Astrocyte (in vitro differentiated cells and primary cell): ENCODE measurements around the gene DDX55. TPM values are rescaled to one million over a fixed set of nuclear protein-coding genes. Genes with fewer than 3 reads are reported as not detected.

Experiments
- DNase-seq: peaks from one replicate; pipeline ENCODE4 v3.0.0-alpha.2; 2010; ENCODE audit warnings: low read depth
- FAIRE-seq: peaks from 2 replicates; lab custom pipeline; 2011; peaks lifted over from hg19 to GRCh38; lab: Jason Lieb, UNC
- H2AFZ ChIP-seq: 2 replicates; pipeline ENCODE4 v1.6.0; 2012; ENCODE audit warnings: low read depth, low read length, inconsistent platforms
- H3K27ac ChIP-seq: 2 replicates; pipeline ENCODE4 v1.5.1; 2011; ENCODE audit warnings: low read depth, low read length, inconsistent platforms
- H3K27me3 ChIP-seq: 2 replicates; pipeline ENCODE4 v1.6.0; 2011; ENCODE audit warnings: low read length, inconsistent platforms; ENCODE audit not compliant: insufficient read depth
- H3K36me3 ChIP-seq: 2 replicates; pipeline ENCODE4 v1.5.1; 2011; ENCODE audit warnings: low read length, inconsistent platforms; ENCODE audit not compliant: insufficient read depth
- H3K4me1 ChIP-seq: 2 replicates; pipeline ENCODE4 v1.5.1; 2011; ENCODE audit warnings: low read length, inconsistent platforms; ENCODE audit not compliant: insufficient read depth
- H3K4me2 ChIP-seq: 2 replicates; pipeline ENCODE4 v1.6.0; 2012; ENCODE audit warnings: low read length, inconsistent platforms
- H3K4me3 ChIP-seq: 2 replicates; pipeline ENCODE4 v1.5.1; 2011; ENCODE audit warnings: low read depth, mild to moderate bottlenecking, low read length, inconsistent platforms; ENCODE audit not compliant: insufficient read depth
- H3K79me2 ChIP-seq: 2 replicates; pipeline ENCODE4 v1.6.0; 2012; ENCODE audit warnings: mild to moderate bottlenecking, low read length, inconsistent platforms; ENCODE audit not compliant: insufficient read depth
- H3K9ac ChIP-seq: 2 replicates; pipeline ENCODE4 v1.6.0; 2012; ENCODE audit warnings: mild to moderate bottlenecking, low read length, inconsistent platforms
- H3K9me3 ChIP-seq: 2 replicates; pipeline ENCODE4 v1.5.1; 2012; ENCODE audit warnings: low read depth, mild to moderate bottlenecking, low read length, inconsistent platforms; ENCODE audit not compliant: insufficient read depth
- H4K20me1 ChIP-seq: 2 replicates; pipeline ENCODE4 v1.6.0; 2012; ENCODE audit warnings: low read length, inconsistent platforms; ENCODE audit not compliant: insufficient read depth
- H3K27ac Mint-ChIP-seq: one replicate; pipeline ENCODE4 v1.8.0; 2021; ENCODE audit warnings: mild to moderate bottlenecking, mixed read lengths; ENCODE audit not compliant: unreplicated experiment
- H3K27me3 Mint-ChIP-seq: one replicate; pipeline ENCODE4 v1.8.0; 2021; ENCODE audit warnings: low read depth, mixed read lengths; ENCODE audit not compliant: unreplicated experiment
- H3K36me3 Mint-ChIP-seq: one replicate; pipeline ENCODE4 v1.8.0; 2021; ENCODE audit warnings: low read depth, mixed read lengths; ENCODE audit not compliant: unreplicated experiment
- H3K4me1 Mint-ChIP-seq: one replicate; pipeline ENCODE4 v1.8.0; 2021; ENCODE audit warnings: low read depth, mixed read lengths; ENCODE audit not compliant: unreplicated experiment
- H3K4me3 Mint-ChIP-seq: one replicate; pipeline ENCODE4 v1.8.0; 2021; ENCODE audit warnings: mild to moderate bottlenecking, moderate library complexity, mixed read lengths; ENCODE audit not compliant: unreplicated experiment
- H3K9me3 Mint-ChIP-seq: one replicate; pipeline ENCODE4 v1.8.0; 2021; ENCODE audit warnings: mild to moderate bottlenecking, mixed read lengths; ENCODE audit not compliant: unreplicated experiment
- EZH2 ChIP-seq: IDR thresholded peaks from 2 replicates; pipeline ENCODE4 v1.6.1; 2012; ENCODE audit warnings: mild to moderate bottlenecking, low read length, inconsistent platforms; ENCODE audit not compliant: insufficient read depth
- total RNA-seq: library from RNA; stranded (reverse); gene quantifications from 2 replicates; pipeline ENCODE4 v1.2.1, GENCODE V29; 2021
- TF ChIP-seq, protein P1 (sequence below): IDR thresholded peaks from 2 replicates; pipeline ENCODE4 v1.5.1; 2011; ENCODE audit warnings: low read depth, mild to moderate bottlenecking, inconsistent platforms, low read length, moderate library complexity; ENCODE audit not compliant: insufficient read depth

The DDX55 gene
- total RNA-seq, 1 donor from 2014 or later, result 20.1 TPM

DNA sequence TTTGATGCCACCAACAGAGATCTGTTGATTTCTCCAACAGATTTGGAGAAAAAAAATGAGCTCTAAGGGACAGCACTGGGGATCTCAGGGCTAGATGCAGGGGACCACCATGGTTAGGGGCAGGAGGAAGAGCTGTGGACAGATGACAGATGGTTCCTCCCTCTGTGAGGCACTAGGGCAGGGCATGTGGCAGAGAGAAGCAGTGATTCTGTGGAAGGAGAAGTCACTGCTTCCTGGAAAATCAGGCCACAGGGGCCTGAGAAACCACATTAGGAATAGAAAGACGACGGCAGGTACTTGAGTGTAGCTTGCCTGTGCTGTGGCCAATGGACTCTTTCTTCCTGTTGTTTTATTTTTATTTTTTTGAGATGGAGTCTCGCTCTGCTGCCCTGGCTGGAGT is 42.4 kb upstream of the DDX55 start:
- Histone ChIP-seq H3K27ac (no peak overlapping the region), H3K9me3 (no peaks in the 10 kb centered on the region), H3K9ac (no peak overlapping the region), H3K4me3 (no peak overlapping the region), H3K4me2 (no peak overlapping the region), H2AFZ (no peak overlapping the region), H3K79me2 (no peaks in the 10 kb centered on the region), H3K4me1 (no peaks in the 10 kb centered on the region), H4K20me1 (no peaks in the 10 kb centered on the region), H3K36me3 (no peaks in the 10 kb centered on the region), H3K27me3 (no peaks in the 10 kb centered on the region)
- Mint-ChIP-seq H3K27ac (no peak overlapping the region), H3K4me3 (no peak overlapping the region), H3K9me3 (peaks cover 2% of the 10 kb centered on the region), H3K4me1 (no peaks in the 10 kb centered on the region), H3K27me3 (peaks cover 4% of the 10 kb centered on the region), H3K36me3 (no peaks in the 10 kb centered on the region)
- no peak for TF ChIP-seq EZH2
- TF ChIP-seq, protein P1, sequence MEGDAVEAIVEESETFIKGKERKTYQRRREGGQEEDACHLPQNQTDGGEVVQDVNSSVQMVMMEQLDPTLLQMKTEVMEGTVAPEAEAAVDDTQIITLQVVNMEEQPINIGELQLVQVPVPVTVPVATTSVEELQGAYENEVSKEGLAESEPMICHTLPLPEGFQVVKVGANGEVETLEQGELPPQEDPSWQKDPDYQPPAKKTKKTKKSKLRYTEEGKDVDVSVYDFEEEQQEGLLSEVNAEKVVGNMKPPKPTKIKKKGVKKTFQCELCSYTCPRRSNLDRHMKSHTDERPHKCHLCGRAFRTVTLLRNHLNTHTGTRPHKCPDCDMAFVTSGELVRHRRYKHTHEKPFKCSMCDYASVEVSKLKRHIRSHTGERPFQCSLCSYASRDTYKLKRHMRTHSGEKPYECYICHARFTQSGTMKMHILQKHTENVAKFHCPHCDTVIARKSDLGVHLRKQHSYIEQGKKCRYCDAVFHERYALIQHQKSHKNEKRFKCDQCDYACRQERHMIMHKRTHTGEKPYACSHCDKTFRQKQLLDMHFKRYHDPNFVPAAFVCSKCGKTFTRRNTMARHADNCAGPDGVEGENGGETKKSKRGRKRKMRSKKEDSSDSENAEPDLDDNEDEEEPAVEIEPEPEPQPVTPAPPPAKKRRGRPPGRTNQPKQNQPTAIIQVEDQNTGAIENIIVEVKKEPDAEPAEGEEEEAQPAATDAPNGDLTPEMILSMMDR, result no peak
- no peak for DNase-seq
- no peak for FAIRE-seq

DNA sequence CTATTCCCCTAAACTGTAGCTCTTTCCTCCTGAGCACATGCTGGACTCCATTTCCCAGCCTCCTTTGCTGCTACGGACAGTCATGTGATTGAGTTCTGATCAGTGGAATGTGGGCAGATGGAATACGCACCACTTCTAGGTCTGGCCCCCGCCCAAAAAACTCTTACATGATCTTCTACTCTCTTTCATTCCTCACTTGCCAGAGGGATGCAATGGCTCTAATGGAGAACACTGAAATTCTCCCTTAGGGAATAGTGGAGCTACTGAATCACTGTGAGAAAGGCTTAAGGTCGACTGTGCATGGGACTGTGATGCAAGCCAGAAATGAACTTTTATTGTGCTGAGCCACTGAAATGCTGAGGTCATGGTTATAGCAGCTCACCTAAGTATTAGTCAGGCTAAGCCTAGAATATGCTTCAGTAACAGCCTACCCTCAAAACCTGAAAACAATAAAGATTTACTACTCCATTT is 30.5 kb upstream of the DDX55 start:
- Mint-ChIP-seq H3K27me3 (no peaks in the 10 kb centered on the region), H3K4me1 (peaks cover 13% of the 10 kb centered on the region), H3K27ac (no peak overlapping the region), H3K36me3 (peaks cover 4% of the 10 kb centered on the region), H3K4me3 (no peak overlapping the region), H3K9me3 (no peaks in the 10 kb centered on the region)
- Histone ChIP-seq H3K27ac (no peak overlapping the region), H3K27me3 (no peaks in the 10 kb centered on the region), H2AFZ (no peak overlapping the region), H3K9me3 (no peaks in the 10 kb centered on the region), H3K36me3 (no peaks in the 10 kb centered on the region), H4K20me1 (no peaks in the 10 kb centered on the region), H3K4me3 (no peak overlapping the region), H3K4me2 (peak overlapping the region; percentile 3), H3K4me1 (no peaks in the 10 kb centered on the region), H3K9ac (no peak overlapping the region), H3K79me2 (no peaks in the 10 kb centered on the region)
- no peak for TF ChIP-seq EZH2
- TF ChIP-seq, protein P1, result no peak
- no peak for FAIRE-seq
- DNase-seq, result peak; percentile 59

DNA sequence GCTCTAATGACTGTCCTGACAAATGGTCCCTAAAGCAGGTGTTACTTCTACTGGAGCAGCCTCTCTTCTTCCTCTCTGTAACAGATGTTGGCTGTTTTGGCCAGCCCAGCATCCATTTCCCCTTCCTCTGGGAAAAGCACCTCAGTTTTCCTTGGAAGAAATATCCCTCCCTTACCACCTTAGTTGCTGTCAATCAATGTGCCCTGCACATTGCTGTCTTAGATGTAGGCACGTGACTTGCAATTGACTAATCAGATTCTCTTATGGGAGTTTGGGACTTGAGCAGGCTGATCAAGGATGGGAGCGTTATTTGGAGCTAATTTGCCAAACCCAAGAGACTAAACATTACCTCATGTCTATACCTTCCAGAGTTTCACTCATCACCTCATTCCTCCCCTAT is 29.5 kb upstream of the DDX55 start:
- H3K4me3 Mint-ChIP-seq, result no peak overlapping the region
- no peak for FAIRE-seq

More for the DNA sequence above, 29.5 kb upstream of the DDX55 start:
- Histone ChIP-seq H3K4me1 (no peaks in the 10 kb centered on the region), H3K27ac (no peak overlapping the region), H4K20me1 (no peaks in the 10 kb centered on the region), H3K79me2 (no peaks in the 10 kb centered on the region), H3K4me3 (no peak overlapping the region), H3K9me3 (no peaks in the 10 kb centered on the region), H3K36me3 (no peaks in the 10 kb centered on the region), H3K9ac (no peak overlapping the region), H3K27me3 (no peaks in the 10 kb centered on the region), H3K4me2 (no peak overlapping the region), H2AFZ (no peak overlapping the region)
- no peak for DNase-seq
- Mint-ChIP-seq H3K4me1 (peaks cover 13% of the 10 kb centered on the region), H3K27ac (no peak overlapping the region), H3K9me3 (no peaks in the 10 kb centered on the region), H3K27me3 (no peaks in the 10 kb centered on the region), H3K36me3 (peaks cover 4% of the 10 kb centered on the region)
- no peak for TF ChIP-seq EZH2
- TF ChIP-seq, protein P1, result no peak
